CD14-positive monocyte (primary cell): ENCODE measurements around the gene RBM19. TPM values are rescaled to one million over a fixed set of nuclear protein-coding genes. Genes with fewer than 3 reads are reported as not detected.

Source experiments
- DNase-seq, 3 donors: peaks; one replicate each; pipeline ENCODE4 v3.0.0-alpha.2; 2011 to 2022
- H2AFZ ChIP-seq: 2 replicates; pipeline ENCODE4 v1.6.0; 2012; ENCODE audit warnings: mild to moderate bottlenecking, low read depth, low read length, inconsistent platforms; ENCODE audit not compliant: insufficient read depth, poor library complexity, severe bottlenecking
- H3K27ac ChIP-seq, 2 donors: 1 replicate in 1 of 2; 2 replicates in 1 of 2; pipeline ENCODE4 v1.5.1; 2012 to 2013; ENCODE audit warnings: low read length in 2 of 2, control low read depth in 1 of 2, inconsistent platforms in 1 of 2, low read depth in 1 of 2, mild to moderate bottlenecking in 1 of 2
- H3K27me3 ChIP-seq, 2 donors: one replicate each; pipeline versions ENCODE4 v1.6.0 to v1.6.1; 2011 to 2013; ENCODE audit warnings: low read length in 2 of 2; ENCODE audit not compliant: control insufficient read depth in 2 of 2, insufficient read depth in 2 of 2
- H3K36me3 ChIP-seq, 2 donors: replicated peaks in 1 of 2; 1 replicate in 1 of 2; 2 replicates in 1 of 2; pipeline versions ENCODE4 v1.5.1 to v1.6.1; 2012 to 2013; ENCODE audit warnings: low read length in 2 of 2, control low read depth in 1 of 2, inconsistent platforms in 1 of 2, mild to moderate bottlenecking in 1 of 2; ENCODE audit not compliant: insufficient read depth in 2 of 2, control insufficient read depth in 1 of 2
- H3K4me1 ChIP-seq, 2 donors: 1 replicate in 1 of 2; 2 replicates in 1 of 2; pipeline versions ENCODE4 v1.5.1 to v1.6.1; 2012 to 2013; ENCODE audit warnings: low read length in 2 of 2, control low read depth in 1 of 2, inconsistent platforms in 1 of 2, mild to moderate bottlenecking in 1 of 2, moderate library complexity in 1 of 2; ENCODE audit not compliant: insufficient read depth in 2 of 2, control insufficient read depth in 1 of 2
- H3K4me2 ChIP-seq: replicated peaks from 2 replicates; pipeline ENCODE3; 2012; ENCODE audit warnings: low read length, moderate library complexity, mild to moderate bottlenecking; ENCODE audit not compliant: poor library complexity, severe bottlenecking; ENCODE audit errors: extremely low read depth
- H3K4me3 ChIP-seq, 3 experiments: fragments of 200-600 bp in 1 of 3; sonication (generic) in 1 of 3; replicated peaks in 1 of 3; 1 replicate in 2 of 3; 2 replicates in 1 of 3; pipeline ENCODE4 v1.5.1; 2011 to 2013; ENCODE audit warnings: low read length in 3 of 3, mild to moderate bottlenecking in 3 of 3, control low read depth in 2 of 3, low read depth in 2 of 3, inconsistent platforms in 1 of 3, moderate library complexity in 1 of 3
- H3K79me2 ChIP-seq: 2 replicates; pipeline ENCODE4 v1.6.0; 2012; ENCODE audit warnings: mild to moderate bottlenecking, control low read depth, inconsistent platforms, low read length, moderate library complexity; ENCODE audit not compliant: insufficient read depth
- H3K9ac ChIP-seq: 2 replicates; pipeline ENCODE4 v1.6.0; 2017; ENCODE audit warnings: low read length, mild to moderate bottlenecking; ENCODE audit not compliant: insufficient read depth, poor library complexity, severe bottlenecking
- H3K9me3 ChIP-seq, 2 donors: replicated peaks in 1 of 2; 1 replicate in 1 of 2; 2 replicates in 1 of 2; pipeline versions ENCODE4 v1.5.1 to v1.6.1; 2012 to 2013; ENCODE audit warnings: low read length in 2 of 2, control low read depth in 1 of 2; ENCODE audit not compliant: control insufficient read depth in 1 of 2, insufficient read depth in 1 of 2
- H4K20me1 ChIP-seq: 2 replicates; pipeline ENCODE4 v1.6.0; 2012; ENCODE audit warnings: mild to moderate bottlenecking, low read length, control low read depth, moderate library complexity; ENCODE audit not compliant: insufficient read depth
- H3K27ac Mint-ChIP-seq, 7 donors: one replicate each; pipeline ENCODE4 v1.8.0; 2020; ENCODE audit warnings: mild to moderate bottlenecking in 7 of 7, mixed read lengths in 7 of 7, moderate library complexity in 6 of 7, inconsistent platforms in 2 of 7
- H3K27me3 Mint-ChIP-seq, 3 donors: one replicate each; pipeline ENCODE4 v1.8.0; 2021 to 2022; ENCODE audit warnings: low read depth in 3 of 3, mild to moderate bottlenecking in 3 of 3, mixed read lengths in 3 of 3, moderate library complexity in 3 of 3, inconsistent platforms in 1 of 3
- H3K36me3 Mint-ChIP-seq, 2 donors: one replicate each; pipeline ENCODE4 v1.8.0; 2020; ENCODE audit warnings: mixed read lengths in 2 of 2, inconsistent platforms in 1 of 2, mild to moderate bottlenecking in 1 of 2
- H3K4me1 Mint-ChIP-seq: one replicate; pipeline ENCODE4 v1.8.0; 2020; ENCODE audit warnings: mild to moderate bottlenecking, mixed read lengths
- H3K4me3 Mint-ChIP-seq, 2 donors: one replicate each; pipeline ENCODE4 v1.8.0; 2020; ENCODE audit warnings: mild to moderate bottlenecking in 2 of 2, mixed read lengths in 2 of 2, moderate library complexity in 1 of 2
- H3K9me3 Mint-ChIP-seq, 7 donors: one replicate each; pipeline ENCODE4 v1.8.0; 2020 to 2022; ENCODE audit warnings: mixed read lengths in 7 of 7, mild to moderate bottlenecking in 6 of 7, moderate library complexity in 6 of 7, inconsistent platforms in 2 of 7
- WGBS: methylation state at CpG from one replicate; pipeline ENCODE4 v1.1.5; 2013; ENCODE audit warnings: missing lambda C conversion rate; ENCODE audit not compliant: insufficient coverage; 5-methylcytosine and 5-hydroxymethylcytosine counted together
- intact Hi-C, 2 donors: fragments of 100-400 bp; cut with micrococcal nuclease; formaldehyde crosslinking; loops; one replicate each; pipeline versions ENCODE4 v1.15.0 to v1.15.1; 2023
- polyA plus RNA-seq, 3 donors: library from polyadenylated mRNA; depleted of rRNA in 1 of 3; unstranded in 2 of 3; stranded (reverse) in 1 of 3; fragments of 300-500 nt in 2 of 3; fragments of >200 nt in 1 of 3; fragmentation: Illumina TruSeq in 2 of 3; gene quantifications; 1 replicate in 2 of 3; 2 replicates in 1 of 3; pipeline ENCODE4 v1.2.3, GENCODE V29; 2012 to 2021
- TF ChIP-seq, protein P1 (sequence below): fragments of 200-600 bp; IDR thresholded peaks from one replicate; pipeline ENCODE4 v1.8.0; 2022; ENCODE audit warnings: antibody characterized with exemption, mild to moderate bottlenecking

RBM19 gene
- polyA plus RNA-seq, 3 donors, result 2.1 to 30.4 (median 2.2) TPM

DNA sequence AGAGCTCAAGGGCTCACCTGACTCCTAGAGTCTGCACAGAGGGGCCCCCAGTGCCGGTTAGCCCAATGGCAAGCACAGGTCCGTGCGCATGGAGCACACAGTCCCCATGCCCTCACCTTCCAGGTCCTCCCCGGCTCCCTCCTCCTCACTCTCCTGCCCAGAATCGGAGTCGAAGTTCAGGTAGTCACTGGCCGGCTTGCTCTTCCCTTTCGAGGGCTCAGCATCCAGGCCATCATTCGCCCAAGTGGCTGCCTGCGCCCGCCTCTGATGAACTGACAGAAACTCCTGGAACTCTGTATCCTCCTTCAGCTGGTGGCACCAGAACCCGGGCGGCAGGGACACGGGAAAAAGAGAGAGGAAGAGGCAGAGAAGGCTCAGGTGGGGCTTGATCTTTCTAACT, 7.0 kb downstream of the RBM19 start:
- no peak overlapping the region for H3K27ac ChIP-seq
- peaks cover 83 to 88% of the 10 kb centered on the region in 2 donors for H3K36me3 Mint-ChIP-seq
- peaks cover 73 to 96% of the 10 kb centered on the region in 2 donors for H3K36me3 ChIP-seq
- no peaks in the 10 kb centered on the region for H3K9me3 Mint-ChIP-seq
- H3K27me3 Mint-ChIP-seq, result peaks cover 0 to 3% (median 3%) of the 10 kb centered on the region in 3 donors
- H3K4me1 Mint-ChIP-seq, result peaks cover 9% of the 10 kb centered on the region
- no peaks in the 10 kb centered on the region for H4K20me1 ChIP-seq
- H3K4me1 ChIP-seq, result peaks cover 6 to 8% of the 10 kb centered on the region in 2 donors
- intact Hi-C loops, result no loop called here
- no peak overlapping the region for H3K4me3 Mint-ChIP-seq
- no peaks in the 10 kb centered on the region for H3K27me3 ChIP-seq
- peaks cover 9% of the 10 kb centered on the region for H3K79me2 ChIP-seq
- no peak overlapping the region for H3K4me2 ChIP-seq
- TF ChIP-seq, protein P1, sequence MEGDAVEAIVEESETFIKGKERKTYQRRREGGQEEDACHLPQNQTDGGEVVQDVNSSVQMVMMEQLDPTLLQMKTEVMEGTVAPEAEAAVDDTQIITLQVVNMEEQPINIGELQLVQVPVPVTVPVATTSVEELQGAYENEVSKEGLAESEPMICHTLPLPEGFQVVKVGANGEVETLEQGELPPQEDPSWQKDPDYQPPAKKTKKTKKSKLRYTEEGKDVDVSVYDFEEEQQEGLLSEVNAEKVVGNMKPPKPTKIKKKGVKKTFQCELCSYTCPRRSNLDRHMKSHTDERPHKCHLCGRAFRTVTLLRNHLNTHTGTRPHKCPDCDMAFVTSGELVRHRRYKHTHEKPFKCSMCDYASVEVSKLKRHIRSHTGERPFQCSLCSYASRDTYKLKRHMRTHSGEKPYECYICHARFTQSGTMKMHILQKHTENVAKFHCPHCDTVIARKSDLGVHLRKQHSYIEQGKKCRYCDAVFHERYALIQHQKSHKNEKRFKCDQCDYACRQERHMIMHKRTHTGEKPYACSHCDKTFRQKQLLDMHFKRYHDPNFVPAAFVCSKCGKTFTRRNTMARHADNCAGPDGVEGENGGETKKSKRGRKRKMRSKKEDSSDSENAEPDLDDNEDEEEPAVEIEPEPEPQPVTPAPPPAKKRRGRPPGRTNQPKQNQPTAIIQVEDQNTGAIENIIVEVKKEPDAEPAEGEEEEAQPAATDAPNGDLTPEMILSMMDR, result no peak
- H2AFZ ChIP-seq, result no peak overlapping the region
- H3K27ac Mint-ChIP-seq, result no peak overlapping the region
- DNase-seq, result no peak
- no peaks in the 10 kb centered on the region for H3K9me3 ChIP-seq
- H3K9ac ChIP-seq, result no peak overlapping the region
- 100% methylated on average over 10 of the region's 14 CpGs for WGBS
- H3K4me3 ChIP-seq, result no peak overlapping the region

DNA sequence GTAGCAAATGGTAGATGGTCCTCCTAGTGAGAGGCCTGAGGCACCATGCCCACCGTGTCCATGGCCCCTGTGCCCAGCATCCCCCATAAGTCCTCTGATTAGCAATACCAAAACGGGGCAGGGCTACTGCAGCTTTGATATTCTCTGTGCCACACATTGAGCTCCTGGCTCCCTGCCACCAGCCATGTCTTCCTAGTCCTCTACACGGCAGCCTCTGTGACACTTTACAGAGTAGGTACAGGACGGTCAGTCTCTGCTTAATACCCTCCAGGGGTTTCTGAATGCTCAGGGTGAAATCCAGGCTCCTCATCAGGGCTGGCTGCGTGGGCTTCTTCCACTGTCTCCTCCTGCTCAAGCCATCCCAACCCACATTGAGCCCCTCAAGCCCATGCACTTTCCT, 8.0 kb downstream of the RBM19 start:
- Mint-ChIP-seq H3K27ac (peak overlapping the region in 1 of 7 donors; percentile 3), H3K4me3 (no peak overlapping the region), H3K36me3 (peaks cover 87 to 88% of the 10 kb centered on the region in 2 donors), H3K27me3 (peaks cover 0 to 3% (median 3%) of the 10 kb centered on the region in 3 donors), H3K9me3 (no peaks in the 10 kb centered on the region), H3K4me1 (peaks cover 9% of the 10 kb centered on the region)
- WGBS, result 98% methylated on average over 4 of the region's 5 CpGs
- H3K4me2 ChIP-seq, result no peak overlapping the region
- H3K4me3 ChIP-seq, result no peak overlapping the region
- H3K79me2 ChIP-seq, result peaks cover 4% of the 10 kb centered on the region
- H3K27me3 ChIP-seq, result no peaks in the 10 kb centered on the region
- intact Hi-C loops, result no loop called here
- DNase-seq, result no peak
- H3K9ac ChIP-seq, result no peak overlapping the region
- TF ChIP-seq, protein P1, result no peak
- H4K20me1 ChIP-seq, result no peaks in the 10 kb centered on the region
- H3K36me3 ChIP-seq, result peaks cover 77 to 96% of the 10 kb centered on the region in 2 donors
- H3K4me1 ChIP-seq, result peaks cover 6 to 8% of the 10 kb centered on the region in 2 donors
- H3K27ac ChIP-seq, result no peak overlapping the region
- H3K9me3 ChIP-seq, result no peaks in the 10 kb centered on the region
- H2AFZ ChIP-seq, result no peak overlapping the region
